GM12891 (cell line): ENCODE results near the gene C1QL4.

Experiments
- POLR2A ChIP-seq: IDR thresholded peaks from 2 replicates; pipeline ENCODE4 v1.6.1; 2011; ENCODE audit warnings: low read depth, low read length, control low read depth
- POLR2AphosphoS5 ChIP-seq: IDR thresholded peaks from 2 replicates; pipeline ENCODE4 v1.6.1; 2011; ENCODE audit warnings: low read depth, low read length, control low read depth

- no peak for TF ChIP-seq POLR2A
- TF ChIP-seq POLR2AphosphoS5, result no peak
Measured at GRCh38 chr12:49345825-49346658, 9.1 kb upstream of the C1QL4 start.
